Activated T-helper 1 cell treated with anti-CD3 and anti-CD28 coated beads, Interleukin-2, amount 50 U/mL, for 16 hours (primary cell): Measurements from ENCODE around the gene LRRC56.

ENCODE experiments used
- DNase-seq, 2 donors: peaks; one replicate each; pipeline ENCODE4 v3.0.0-alpha.2; 2020; ENCODE audit warnings: low read depth in 1 of 2, low spot score in 1 of 2

LRRC56 gene

GRCh38 chr11:520428-521176 is 16.7 kb upstream of the LRRC56 start:
- DNase-seq, result no peak

- DNase-seq, result no peak
Measured at GRCh38 chr11:521177-521688, 16.1 kb upstream of the LRRC56 start.

- no peak for DNase-seq
Measured at GRCh38 chr11:526192-526591, 11.1 kb upstream of the LRRC56 start.

GRCh38 chr11:528166-528814 is 9.0 kb upstream of the LRRC56 start:
- DNase-seq, result no peak

- DNase-seq, result no peak
Measured at GRCh38 chr11:528815-529727, 8.3 kb upstream of the LRRC56 start.

- DNase-seq, result no peak
Measured at GRCh38 chr11:529728-530411, 7.5 kb upstream of the LRRC56 start.

GRCh38 chr11:530960-531831 is 6.1 kb upstream of the LRRC56 start:
- no peak for DNase-seq

GRCh38 chr11:531919-532526 is 5.3 kb upstream of the LRRC56 start:
- DNase-seq, result no peak

- DNase-seq, result no peak
Measured at GRCh38 chr11:532527-532985, 4.8 kb upstream of the LRRC56 start.

GRCh38 chr11:532986-533585 is 4.2 kb upstream of the LRRC56 start:
- DNase-seq, result no peak

- no peak for DNase-seq
Measured at GRCh38 chr11:533586-534395, 3.5 kb upstream of the LRRC56 start.

GRCh38 chr11:534396-535209 is 2.7 kb upstream of the LRRC56 start:
- DNase-seq, result no peak

- no peak for DNase-seq
Measured at GRCh38 chr11:535210-535518, 2.2 kb upstream of the LRRC56 start.

- peak; percentile 91 to 95 for DNase-seq
Measured at GRCh38 chr11:535519-536454, 1.5 kb upstream of the LRRC56 start, which contains the start of gene HRAS. TSS of gene HRAS (minus strand) at chr11:535576.

- no peak for DNase-seq
Measured at GRCh38 chr11:537622-538430, 499 bp downstream of the LRRC56 start.
